Sigmoid colon (tissue), 4 donors: Measurements from ENCODE around the gene CDH22.

Source experiments
- EP300 ChIP-seq, 4 donors: sonication (generic); formaldehyde crosslinking; IDR thresholded peaks; one replicate each; pipeline ENCODE4 v1.6.1; 2017; ENCODE audit warnings: antibody characterized with exemption in 4 of 4
- POLR2A ChIP-seq, 2 donors: fragments of 450-650 bp; IDR thresholded peaks; one replicate each; pipeline ENCODE4 v1.6.1; 2016; ENCODE audit warnings: antibody characterized with exemption in 2 of 2, mild to moderate bottlenecking in 2 of 2, moderate library complexity in 2 of 2
- TF ChIP-seq, protein P1 (sequence below), 4 experiments: fragments of 450-650 bp in 3 of 4; fragments of 200-600 bp in 1 of 4; IDR thresholded peaks; one replicate each; pipeline ENCODE4 v1.5.1; 2016 to 2019; ENCODE audit warnings: antibody characterized with exemption in 4 of 4, mild to moderate bottlenecking in 3 of 4, moderate library complexity in 2 of 4

- TF ChIP-seq, protein P1, sequence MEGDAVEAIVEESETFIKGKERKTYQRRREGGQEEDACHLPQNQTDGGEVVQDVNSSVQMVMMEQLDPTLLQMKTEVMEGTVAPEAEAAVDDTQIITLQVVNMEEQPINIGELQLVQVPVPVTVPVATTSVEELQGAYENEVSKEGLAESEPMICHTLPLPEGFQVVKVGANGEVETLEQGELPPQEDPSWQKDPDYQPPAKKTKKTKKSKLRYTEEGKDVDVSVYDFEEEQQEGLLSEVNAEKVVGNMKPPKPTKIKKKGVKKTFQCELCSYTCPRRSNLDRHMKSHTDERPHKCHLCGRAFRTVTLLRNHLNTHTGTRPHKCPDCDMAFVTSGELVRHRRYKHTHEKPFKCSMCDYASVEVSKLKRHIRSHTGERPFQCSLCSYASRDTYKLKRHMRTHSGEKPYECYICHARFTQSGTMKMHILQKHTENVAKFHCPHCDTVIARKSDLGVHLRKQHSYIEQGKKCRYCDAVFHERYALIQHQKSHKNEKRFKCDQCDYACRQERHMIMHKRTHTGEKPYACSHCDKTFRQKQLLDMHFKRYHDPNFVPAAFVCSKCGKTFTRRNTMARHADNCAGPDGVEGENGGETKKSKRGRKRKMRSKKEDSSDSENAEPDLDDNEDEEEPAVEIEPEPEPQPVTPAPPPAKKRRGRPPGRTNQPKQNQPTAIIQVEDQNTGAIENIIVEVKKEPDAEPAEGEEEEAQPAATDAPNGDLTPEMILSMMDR (IDR thresholded peaks at IDR 0.05) = no peak
- TF ChIP-seq EP300 (IDR thresholded peaks at IDR 0.05) = no peak
- TF ChIP-seq POLR2A (IDR thresholded peaks at IDR 0.05) = no peak
Measured at GRCh38 chr20:46272389-46273047, 35.8 kb downstream of the CDH22 start.
